Fibroblast of lung (primary cell): ENCODE data around the gene REEP5. TPM values are rescaled to one million over a fixed set of nuclear protein-coding genes. Genes with fewer than 3 reads are reported as not detected.

Experiments used
- DNase-seq, 2 donors: peaks; one replicate each; pipeline versions ENCODE4 v3.0.0 to v3.0.0-alpha.2; 2010; ENCODE audit warnings: low read depth in 2 of 2
- H2AFZ ChIP-seq: 2 replicates; pipeline ENCODE4 v1.5.1; 2012; ENCODE audit warnings: low read length, control low read depth, inconsistent platforms
- H3K27ac ChIP-seq: 2 replicates; pipeline ENCODE4 v1.5.1; 2011; ENCODE audit warnings: low read length, control low read depth; ENCODE audit not compliant: insufficient read depth
- H3K27me3 ChIP-seq: 2 replicates; pipeline ENCODE4 v1.5.1; 2011; ENCODE audit warnings: mild to moderate bottlenecking, low read length; ENCODE audit not compliant: control insufficient read depth, insufficient read depth
- H3K36me3 ChIP-seq: 2 replicates; pipeline ENCODE4 v1.5.1; 2011; ENCODE audit warnings: low read length; ENCODE audit not compliant: control insufficient read depth, insufficient read depth
- H3K4me1 ChIP-seq: 2 replicates; pipeline ENCODE4 v1.5.1; 2011; ENCODE audit warnings: low read length; ENCODE audit not compliant: control insufficient read depth, insufficient read depth; ENCODE audit errors: extremely low read depth
- H3K4me2 ChIP-seq: 2 replicates; pipeline ENCODE4 v1.5.1; 2011; ENCODE audit warnings: low read length, control low read depth; ENCODE audit not compliant: insufficient read depth; ENCODE audit errors: extremely low read depth
- H3K4me3 ChIP-seq, 4 experiments: fragments of 200-600 bp in 1 of 4; sonication (generic) in 1 of 4; replicated peaks in 1 of 4; 2 replicates each; pipeline ENCODE4 v1.5.1; 2011 to 2016; ENCODE audit warnings: low read length in 4 of 4, low read depth in 3 of 4, mild to moderate bottlenecking in 3 of 4, control low read depth in 2 of 4, inconsistent platforms in 1 of 4, mixed read lengths in 1 of 4; ENCODE audit not compliant: insufficient read depth in 1 of 4; ENCODE audit errors: control extremely low read depth in 1 of 4
- H3K79me2 ChIP-seq: 2 replicates; pipeline ENCODE4 v1.5.1; 2012; ENCODE audit warnings: mild to moderate bottlenecking, low read length, inconsistent platforms; ENCODE audit not compliant: control insufficient read depth, insufficient read depth
- H3K9ac ChIP-seq: 2 replicates; pipeline ENCODE4 v1.5.1; 2011; ENCODE audit warnings: mild to moderate bottlenecking, low read length, control low read depth; ENCODE audit not compliant: insufficient read depth
- H3K9me3 ChIP-seq: 2 replicates; pipeline ENCODE4 v1.5.1; 2012; ENCODE audit warnings: low read depth, low read length; ENCODE audit not compliant: control insufficient read depth, insufficient read depth
- H4K20me1 ChIP-seq: 2 replicates; pipeline ENCODE4 v1.5.1; 2011; ENCODE audit warnings: low read length; ENCODE audit not compliant: control insufficient read depth, insufficient read depth; ENCODE audit errors: extremely low read depth
- EZH2 ChIP-seq: IDR thresholded peaks from 2 replicates; pipeline ENCODE4 v1.5.1; 2012; ENCODE audit warnings: low read length, control low read depth, mild to moderate bottlenecking; ENCODE audit errors: missing control alignments
- polyA plus RNA-seq, 2 donors: library from polyadenylated mRNA; depleted of rRNA in 1 of 2; stranded (reverse) in 1 of 2; unstranded in 1 of 2; fragments of >200 nt; gene quantifications; 2 replicates each; pipeline ENCODE4 v1.2.1, GENCODE V29; 2011 to 2012; ENCODE audit warnings: missing spikeins in 1 of 2
- total RNA-seq: library from RNA; depleted of rRNA; stranded (reverse); fragments of >200 nt; gene quantifications from 2 replicates; pipeline ENCODE4 v1.2.1, GENCODE V29; 2014
- TF ChIP-seq, protein P1 (sequence below), 2 donors: IDR thresholded peaks in 1 of 2; conservative IDR thresholded peaks in 1 of 2; 1 replicate in 1 of 2; 2 replicates in 1 of 2; pipeline ENCODE4 v1.5.1; 2011 to 2012; ENCODE audit warnings: low read length in 2 of 2, control low read depth in 1 of 2, inconsistent platforms in 1 of 2, low read depth in 1 of 2, mild to moderate bottlenecking in 1 of 2

Gene REEP5
- total and polyA plus RNA-seq, 2 donors (not counting 1 experiment from before 2014, with no cell fraction given), result 56.8 to 111 TPM

DNA sequence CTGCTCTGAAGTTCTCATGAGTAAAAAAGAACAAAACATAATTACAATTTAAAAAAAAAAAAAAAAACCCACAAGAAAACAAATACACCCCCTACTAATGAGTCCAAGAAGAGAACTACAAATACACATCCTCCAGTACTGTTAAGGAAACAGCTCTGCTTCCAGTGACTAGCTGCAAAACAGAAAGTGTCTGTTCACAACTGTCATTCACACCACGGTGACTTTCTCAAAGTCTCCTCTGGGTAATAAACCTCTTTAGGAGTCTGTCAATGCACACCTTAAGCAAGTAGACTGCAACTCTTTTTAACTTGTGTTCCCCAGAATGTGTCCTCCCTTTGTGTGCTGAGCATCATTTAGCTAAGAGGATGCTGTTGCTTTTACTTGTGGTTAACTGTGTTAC lies 6.2 kb downstream of the REEP5 start:
- Histone ChIP-seq H3K27ac (no peak overlapping the region), H4K20me1 (no peaks in the 10 kb centered on the region), H3K4me1 (peaks cover 15% of the 10 kb centered on the region), H3K9ac (no peak overlapping the region), H3K4me2 (no peak overlapping the region), H3K9me3 (no peaks in the 10 kb centered on the region), H3K79me2 (peaks cover 45% of the 10 kb centered on the region), H2AFZ (no peak overlapping the region), H3K4me3 (no peak overlapping the region), H3K36me3 (peaks cover 6% of the 10 kb centered on the region), H3K27me3 (no peaks in the 10 kb centered on the region)
- DNase-seq, result no peak
- TF ChIP-seq EZH2, result no peak
- TF ChIP-seq, protein P1, sequence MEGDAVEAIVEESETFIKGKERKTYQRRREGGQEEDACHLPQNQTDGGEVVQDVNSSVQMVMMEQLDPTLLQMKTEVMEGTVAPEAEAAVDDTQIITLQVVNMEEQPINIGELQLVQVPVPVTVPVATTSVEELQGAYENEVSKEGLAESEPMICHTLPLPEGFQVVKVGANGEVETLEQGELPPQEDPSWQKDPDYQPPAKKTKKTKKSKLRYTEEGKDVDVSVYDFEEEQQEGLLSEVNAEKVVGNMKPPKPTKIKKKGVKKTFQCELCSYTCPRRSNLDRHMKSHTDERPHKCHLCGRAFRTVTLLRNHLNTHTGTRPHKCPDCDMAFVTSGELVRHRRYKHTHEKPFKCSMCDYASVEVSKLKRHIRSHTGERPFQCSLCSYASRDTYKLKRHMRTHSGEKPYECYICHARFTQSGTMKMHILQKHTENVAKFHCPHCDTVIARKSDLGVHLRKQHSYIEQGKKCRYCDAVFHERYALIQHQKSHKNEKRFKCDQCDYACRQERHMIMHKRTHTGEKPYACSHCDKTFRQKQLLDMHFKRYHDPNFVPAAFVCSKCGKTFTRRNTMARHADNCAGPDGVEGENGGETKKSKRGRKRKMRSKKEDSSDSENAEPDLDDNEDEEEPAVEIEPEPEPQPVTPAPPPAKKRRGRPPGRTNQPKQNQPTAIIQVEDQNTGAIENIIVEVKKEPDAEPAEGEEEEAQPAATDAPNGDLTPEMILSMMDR (conservative IDR thresholded peaks at IDR 0.05 in 1 of 2, IDR thresholded peaks at IDR 0.05 in 1 of 2; ENCODE audit: low read depth in 1 of 2, low read length in 2 of 2), result no peak

DNA sequence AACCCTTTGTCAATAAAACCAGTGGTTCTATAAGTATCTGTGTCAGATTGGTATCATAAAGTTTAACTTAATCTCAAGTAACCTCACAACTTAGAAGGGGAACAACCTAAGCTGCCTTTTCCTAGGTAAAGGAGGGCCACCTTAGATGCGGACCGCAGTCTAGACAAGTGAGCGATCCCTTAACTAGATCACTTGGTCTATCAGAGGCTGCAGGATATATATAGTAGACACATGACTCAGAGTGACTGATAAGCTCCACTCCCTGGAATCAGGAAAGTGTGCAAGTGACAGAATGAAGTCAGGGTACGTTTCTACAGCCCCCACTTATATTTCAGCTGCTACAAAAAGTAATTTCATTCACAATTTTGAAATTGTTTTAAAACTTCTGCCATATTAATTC lies 7.4 kb downstream of the REEP5 start:
- no peaks in the 10 kb centered on the region for H3K27me3 ChIP-seq
- H3K9ac ChIP-seq, result no peak overlapping the region
- H3K36me3 ChIP-seq, result peaks cover 6% of the 10 kb centered on the region
- H3K4me1 ChIP-seq, result peaks cover 15% of the 10 kb centered on the region
- peaks cover 38% of the 10 kb centered on the region for H3K79me2 ChIP-seq
- H3K9me3 ChIP-seq, result no peaks in the 10 kb centered on the region
- no peak for TF ChIP-seq EZH2
- TF ChIP-seq, protein P1 (conservative IDR thresholded peaks at IDR 0.05 in 1 of 2, IDR thresholded peaks at IDR 0.05 in 1 of 2; ENCODE audit: low read depth in 1 of 2, low read length in 2 of 2), result no peak
- H2AFZ ChIP-seq, result no peak overlapping the region
- no peak overlapping the region for H3K27ac ChIP-seq
- peak in 1 of 2 donors; percentile 59 for DNase-seq
- H3K4me3 ChIP-seq, result no peak overlapping the region
- H3K4me2 ChIP-seq, result no peak overlapping the region
- H4K20me1 ChIP-seq, result no peaks in the 10 kb centered on the region

DNA sequence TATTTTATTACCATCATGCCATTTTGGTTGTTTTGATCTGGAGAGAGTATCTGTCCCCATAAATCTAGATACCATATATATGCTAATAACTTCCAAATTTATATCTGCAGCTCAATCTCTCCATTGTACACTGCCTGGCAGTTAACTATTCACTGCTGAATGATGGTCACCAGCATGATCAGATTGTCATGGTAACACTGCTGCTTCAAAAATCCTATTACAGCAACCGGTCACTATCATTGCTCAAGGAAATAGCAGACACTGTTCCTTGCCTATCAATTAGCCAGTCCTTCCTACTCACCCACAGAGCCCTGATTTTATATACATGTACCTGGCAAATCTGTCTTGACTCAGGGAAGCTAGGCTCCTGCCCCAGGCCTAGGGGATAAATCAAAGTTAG lies 11.5 kb downstream of the REEP5 start:
- H3K4me2 ChIP-seq, result no peak overlapping the region
- H3K36me3 ChIP-seq, result no peaks in the 10 kb centered on the region
- no peak overlapping the region for H2AFZ ChIP-seq
- no peaks in the 10 kb centered on the region for H3K27me3 ChIP-seq
- H3K4me1 ChIP-seq, result peaks cover 8% of the 10 kb centered on the region
- peaks cover 23% of the 10 kb centered on the region for H3K79me2 ChIP-seq
- no peak overlapping the region for H3K4me3 ChIP-seq
- no peak for DNase-seq
- H4K20me1 ChIP-seq, result no peaks in the 10 kb centered on the region
- H3K27ac ChIP-seq, result no peak overlapping the region
- no peaks in the 10 kb centered on the region for H3K9me3 ChIP-seq
- TF ChIP-seq, protein P1 (conservative IDR thresholded peaks at IDR 0.05 in 1 of 2, IDR thresholded peaks at IDR 0.05 in 1 of 2; ENCODE audit: low read depth in 1 of 2, low read length in 2 of 2), result no peak
- no peak for TF ChIP-seq EZH2
- no peak overlapping the region for H3K9ac ChIP-seq
